Measurements from ENCODE around the gene SLX4IP.

The SLX4IP gene

DNA sequence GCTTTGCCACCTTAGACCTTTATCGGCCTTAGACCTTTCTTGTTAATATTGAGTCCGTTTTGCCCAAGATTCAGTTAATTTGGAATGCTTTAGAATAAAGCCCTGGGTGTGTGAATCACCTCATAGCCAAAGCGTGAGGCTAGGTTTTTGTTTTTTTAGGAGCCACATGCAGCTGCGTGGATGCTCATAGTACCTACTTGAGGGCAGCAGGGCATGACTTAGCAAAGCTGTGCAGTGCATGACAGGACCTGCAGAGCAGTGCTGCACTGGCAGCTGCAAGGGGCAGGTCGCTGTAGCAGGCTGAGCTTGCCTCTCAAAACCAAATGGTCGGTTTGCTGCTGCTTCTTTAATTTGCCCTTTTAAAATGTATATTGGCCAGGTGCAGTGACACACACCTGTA, 122.6 kb downstream of the SLX4IP start:
- H3K4me3 ChIP-seq (ENCODE audit: low read length), result no peak overlapping the region
- TF ChIP-seq, protein P1, sequence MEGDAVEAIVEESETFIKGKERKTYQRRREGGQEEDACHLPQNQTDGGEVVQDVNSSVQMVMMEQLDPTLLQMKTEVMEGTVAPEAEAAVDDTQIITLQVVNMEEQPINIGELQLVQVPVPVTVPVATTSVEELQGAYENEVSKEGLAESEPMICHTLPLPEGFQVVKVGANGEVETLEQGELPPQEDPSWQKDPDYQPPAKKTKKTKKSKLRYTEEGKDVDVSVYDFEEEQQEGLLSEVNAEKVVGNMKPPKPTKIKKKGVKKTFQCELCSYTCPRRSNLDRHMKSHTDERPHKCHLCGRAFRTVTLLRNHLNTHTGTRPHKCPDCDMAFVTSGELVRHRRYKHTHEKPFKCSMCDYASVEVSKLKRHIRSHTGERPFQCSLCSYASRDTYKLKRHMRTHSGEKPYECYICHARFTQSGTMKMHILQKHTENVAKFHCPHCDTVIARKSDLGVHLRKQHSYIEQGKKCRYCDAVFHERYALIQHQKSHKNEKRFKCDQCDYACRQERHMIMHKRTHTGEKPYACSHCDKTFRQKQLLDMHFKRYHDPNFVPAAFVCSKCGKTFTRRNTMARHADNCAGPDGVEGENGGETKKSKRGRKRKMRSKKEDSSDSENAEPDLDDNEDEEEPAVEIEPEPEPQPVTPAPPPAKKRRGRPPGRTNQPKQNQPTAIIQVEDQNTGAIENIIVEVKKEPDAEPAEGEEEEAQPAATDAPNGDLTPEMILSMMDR (IDR thresholded peaks at IDR 0.05; ENCODE audit: insufficient read depth, low read depth, low read length, missing control alignments), result no peak
- DNase-seq (ENCODE audit: low read depth), result peak; percentile 90

DNA sequence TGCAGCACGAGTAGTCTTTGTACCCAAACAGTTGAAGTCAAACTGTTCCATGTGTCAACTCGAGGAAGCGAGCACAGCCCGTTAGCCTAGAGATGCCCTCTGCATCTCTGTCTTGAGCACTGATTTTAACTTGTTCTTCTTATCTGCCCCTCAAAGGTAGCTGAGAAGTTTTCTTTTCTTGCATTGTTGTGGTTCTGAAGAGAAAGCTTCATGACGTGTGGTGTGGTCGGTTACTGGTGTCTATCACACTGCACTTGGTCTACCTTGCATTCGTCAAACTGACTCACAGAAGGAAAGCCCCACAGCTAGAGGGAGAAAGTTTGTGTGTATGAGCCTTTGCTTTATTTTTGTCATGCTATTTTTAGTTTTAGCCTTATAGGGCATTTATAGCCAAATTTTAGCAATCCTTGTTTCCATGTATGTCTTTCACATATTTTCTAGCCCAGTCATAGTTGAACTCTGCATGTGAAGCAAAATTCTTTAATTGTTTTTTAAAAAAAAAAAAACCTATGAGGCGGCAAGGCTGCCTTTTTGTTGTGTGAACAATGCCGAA, 123.6 kb downstream of the SLX4IP start:
- DNase-seq (ENCODE audit: low read depth), result peak; percentile 91
- H3K4me3 ChIP-seq (ENCODE audit: low read length), result no peak overlapping the region
- TF ChIP-seq, protein P1 (IDR thresholded peaks at IDR 0.05; ENCODE audit: insufficient read depth, low read depth, low read length, missing control alignments), result no peak

DNA sequence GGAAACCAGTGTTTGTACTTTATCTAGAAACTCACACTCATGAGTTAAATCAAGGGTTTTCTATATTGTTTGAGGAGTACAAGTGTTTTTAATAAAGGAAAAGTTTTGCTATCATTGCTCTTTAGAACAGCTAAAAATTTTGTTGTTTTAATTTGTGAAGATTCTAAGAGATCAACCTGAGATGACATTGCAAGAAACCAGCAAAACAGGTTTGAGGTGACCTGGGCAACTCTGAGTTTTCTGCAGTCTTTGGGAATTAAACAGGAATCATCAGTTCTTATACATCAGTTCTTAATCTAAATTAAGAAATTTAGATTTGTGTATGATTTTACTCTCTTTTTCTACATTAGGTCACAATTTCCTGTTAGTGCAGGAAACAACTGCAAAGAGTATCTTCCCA, 124.2 kb downstream of the SLX4IP start:
- DNase-seq (ENCODE audit: low read depth), result peak; percentile 75
- H3K4me3 ChIP-seq (ENCODE audit: low read length), result no peak overlapping the region
- TF ChIP-seq, protein P1 (IDR thresholded peaks at IDR 0.05; ENCODE audit: insufficient read depth, low read depth, low read length, missing control alignments), result no peak

DNA sequence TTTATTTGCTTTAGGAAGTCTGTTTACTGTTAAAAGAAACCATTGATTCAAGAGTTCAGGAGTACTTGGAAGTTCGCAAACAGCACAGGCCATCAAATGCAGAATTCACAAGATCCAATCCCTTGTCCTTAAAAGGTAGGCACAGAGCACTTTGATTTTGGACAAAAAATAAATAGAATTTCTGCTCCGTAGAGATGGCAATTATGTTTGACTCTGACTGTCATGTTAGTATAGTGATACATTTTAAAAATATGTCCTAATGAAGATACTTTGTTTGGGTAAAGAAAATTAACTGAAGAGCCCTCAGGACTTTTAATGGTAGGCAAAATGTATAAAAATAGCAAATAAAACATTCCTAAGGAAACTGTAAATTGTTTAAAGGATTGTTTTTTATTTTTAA, 125.6 kb downstream of the SLX4IP start:
- H3K4me3 ChIP-seq (ENCODE audit: low read length), result no peak overlapping the region
- TF ChIP-seq, protein P1 (IDR thresholded peaks at IDR 0.05; ENCODE audit: insufficient read depth, low read depth, low read length, missing control alignments), result no peak
- DNase-seq (ENCODE audit: low read depth), result no peak

DNA sequence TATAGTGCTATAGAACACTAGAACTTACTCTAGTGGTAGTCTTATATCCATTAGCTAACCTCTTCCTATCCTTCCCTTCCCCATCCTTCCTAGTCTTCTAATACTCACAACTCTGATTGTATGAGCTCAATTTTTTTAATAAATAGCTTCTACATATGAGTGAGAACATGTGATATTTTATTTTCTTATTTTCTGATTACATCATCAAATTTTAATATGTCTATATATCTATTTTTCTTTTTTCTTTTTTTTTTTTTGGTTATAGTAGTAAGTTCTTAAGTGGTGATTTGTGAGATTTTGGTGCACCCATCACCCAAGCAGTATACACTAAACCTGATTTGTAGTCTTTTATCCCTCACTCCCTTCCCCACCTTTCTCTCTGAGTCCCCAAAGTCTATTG, 126.2 kb downstream of the SLX4IP start:
- no peak overlapping the region for H3K4me3 ChIP-seq (ENCODE audit: low read length)
- TF ChIP-seq, protein P1 (IDR thresholded peaks at IDR 0.05; ENCODE audit: insufficient read depth, low read depth, low read length, missing control alignments), result no peak
- no peak for DNase-seq (ENCODE audit: low read depth)

DNA sequence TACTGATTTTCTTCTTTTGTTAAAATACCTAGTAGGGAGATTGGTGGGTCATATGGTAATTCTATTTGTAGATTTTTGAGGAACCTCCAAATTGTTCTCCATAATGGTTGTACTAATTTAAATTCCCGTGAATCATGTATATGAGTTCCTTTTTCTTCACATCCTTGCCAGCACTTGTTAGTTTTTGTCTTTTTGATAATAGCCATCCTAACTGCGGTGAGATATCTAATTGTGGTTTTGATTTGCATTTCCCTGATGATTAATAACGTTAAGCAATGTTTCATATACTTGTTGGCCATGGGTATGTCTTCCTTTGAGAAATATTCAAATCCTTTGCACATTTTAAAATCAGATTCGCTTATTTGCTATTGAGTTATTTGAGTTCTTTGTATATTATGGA, 127.8 kb downstream of the SLX4IP start:
- peak; percentile 83 for DNase-seq (ENCODE audit: low read depth)
- TF ChIP-seq, protein P1 (IDR thresholded peaks at IDR 0.05; ENCODE audit: insufficient read depth, low read depth, low read length, missing control alignments), result no peak
- H3K4me3 ChIP-seq (ENCODE audit: low read length), result no peak overlapping the region

DNA sequence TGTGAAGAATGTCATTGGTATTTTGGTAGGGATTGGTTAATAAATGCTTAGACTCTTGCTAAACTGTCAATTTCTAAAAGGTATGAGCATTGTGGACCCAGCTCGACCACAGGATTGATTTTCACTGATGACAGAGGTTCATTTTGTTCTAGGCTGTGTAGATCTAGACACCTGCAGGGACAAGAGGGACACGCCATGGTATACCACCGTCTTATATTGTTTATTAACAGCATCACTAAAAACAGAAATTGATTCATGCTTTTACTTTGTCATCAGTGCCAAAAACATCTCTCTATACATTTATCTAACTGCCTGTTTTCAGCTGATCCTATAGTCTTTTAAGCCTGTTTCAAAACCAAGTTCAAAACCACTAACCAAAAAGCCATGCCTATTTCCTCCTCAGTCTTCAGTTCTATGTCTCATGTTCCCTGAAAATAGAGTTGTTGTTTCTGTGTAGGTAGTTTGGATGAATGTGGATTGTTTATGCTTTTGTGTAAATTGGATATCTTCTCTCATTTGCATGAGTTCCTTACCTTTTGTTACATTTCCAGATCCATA, 128.9 kb downstream of the SLX4IP start:
- TF ChIP-seq, protein P1 (IDR thresholded peaks at IDR 0.05; ENCODE audit: insufficient read depth, low read depth, low read length, missing control alignments), result no peak
- DNase-seq (ENCODE audit: low read depth), result no peak
- no peak overlapping the region for H3K4me3 ChIP-seq (ENCODE audit: low read length)
